Activated CD8-positive, alpha-beta memory T cell treated with anti-CD3 and anti-CD28 coated beads, Interleukin-2, amount 50 U/mL, for 1 hour (primary cell): Measurements from ENCODE around the gene ZNF835.

Experiments
- DNase-seq: peaks from one replicate; pipeline ENCODE4 v3.0.0-alpha.2; 2020; ENCODE audit errors: extremely low read depth

Gene ZNF835

DNA sequence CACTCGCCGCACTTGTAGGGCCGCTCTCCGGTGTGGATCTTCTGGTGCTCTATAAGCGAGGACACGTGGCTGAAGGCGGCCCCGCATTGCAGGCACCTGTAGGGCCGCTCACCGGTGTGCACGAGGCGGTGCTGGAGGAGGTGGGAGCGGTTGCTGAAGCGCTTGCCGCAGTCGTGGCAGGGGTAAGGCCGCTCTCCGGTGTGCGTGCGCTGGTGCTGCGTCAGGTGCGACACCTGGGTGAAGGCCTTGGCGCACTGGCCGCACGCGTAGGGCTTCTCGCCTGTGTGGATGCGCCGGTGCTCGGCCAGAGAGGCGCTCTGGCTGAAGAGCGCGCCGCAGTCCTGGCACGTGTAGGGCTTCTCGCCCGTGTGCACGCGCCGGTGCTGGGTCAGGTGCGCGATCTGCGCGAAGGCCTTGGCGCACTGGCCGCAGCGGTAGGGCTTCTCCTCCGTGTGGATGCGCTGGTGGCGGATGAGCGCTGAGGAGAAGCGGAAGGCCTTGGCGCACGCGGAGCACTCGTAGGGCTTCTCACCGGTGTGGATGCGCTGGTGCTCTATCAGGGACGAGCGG, 7.5 kb downstream of the ZNF835 start:
- no peak for DNase-seq

DNA sequence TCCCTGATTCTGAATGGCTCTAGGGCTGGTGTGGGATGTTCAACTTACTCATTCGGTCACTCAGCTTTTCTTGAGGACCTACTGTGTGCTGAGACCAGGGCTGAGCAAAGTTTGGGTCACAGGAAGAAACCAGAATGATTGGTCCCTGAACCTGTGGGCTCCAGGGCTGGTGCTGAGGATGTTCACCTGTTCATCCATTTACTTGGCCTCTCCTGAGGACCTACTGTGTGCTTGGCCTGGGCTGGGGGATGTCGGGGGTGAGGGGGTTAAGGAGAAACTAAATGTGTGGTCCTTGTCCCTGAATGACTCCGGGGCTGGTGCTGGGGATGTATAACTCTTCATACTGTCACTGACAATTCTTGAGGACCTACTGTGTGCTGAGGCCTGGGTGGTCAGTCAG, 10.3 kb downstream of the ZNF835 start:
- no peak for DNase-seq

DNA sequence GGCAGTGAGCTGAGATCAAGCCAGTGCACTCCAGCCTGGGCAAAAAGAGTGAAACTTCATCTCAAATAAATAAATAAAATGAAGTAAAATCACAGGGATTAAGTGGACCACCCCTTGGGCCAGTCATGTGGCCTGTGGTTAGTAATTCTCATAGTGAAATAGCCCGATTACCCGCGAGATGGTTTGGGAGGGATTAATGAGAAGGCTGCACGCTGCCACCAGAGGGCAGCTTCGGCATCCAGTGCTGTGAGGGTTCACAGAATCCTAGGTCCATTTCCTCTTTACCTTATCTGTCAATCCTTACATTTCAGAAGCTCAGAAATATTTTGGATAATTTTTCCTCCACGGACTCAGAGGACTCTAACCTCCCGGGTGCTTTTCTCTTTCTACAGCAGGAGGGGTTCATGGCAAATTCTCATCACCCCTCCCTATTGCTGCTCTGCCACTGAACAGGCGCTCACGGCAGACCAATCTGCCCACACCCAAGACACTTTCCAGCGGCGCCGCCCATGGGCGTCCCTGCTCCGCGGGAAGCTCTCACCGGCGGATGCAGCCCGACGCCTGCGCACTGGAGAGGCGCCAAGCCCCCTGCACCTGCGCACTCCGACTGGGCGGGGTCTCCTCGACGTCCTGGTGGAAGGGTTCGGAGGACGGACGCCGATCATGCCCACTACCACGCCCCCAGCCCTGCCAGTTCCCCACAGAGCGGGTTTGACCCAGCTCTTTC, 11.0 kb downstream of the ZNF835 start:
- no peak for DNase-seq

DNA sequence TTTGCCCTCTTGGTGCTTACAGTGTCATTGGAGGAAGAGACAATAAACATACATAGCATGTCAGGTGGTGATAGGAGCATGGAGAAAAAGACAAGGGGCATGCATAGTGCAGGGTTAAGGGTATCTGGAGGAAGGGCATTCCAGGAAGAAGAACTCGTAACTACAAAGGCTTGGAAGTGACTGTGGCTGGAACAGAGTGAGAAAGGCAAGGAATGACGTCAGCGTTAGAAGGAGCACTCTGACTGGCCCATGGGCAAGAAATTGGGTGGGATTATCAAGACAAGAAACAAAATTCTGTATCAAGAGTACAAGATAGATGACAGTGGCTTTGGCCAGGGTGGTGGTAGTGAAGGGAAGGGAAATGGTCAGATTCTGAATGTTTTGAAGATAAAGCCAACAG, 17.4 kb downstream of the ZNF835 start:
- DNase-seq, result no peak

DNA sequence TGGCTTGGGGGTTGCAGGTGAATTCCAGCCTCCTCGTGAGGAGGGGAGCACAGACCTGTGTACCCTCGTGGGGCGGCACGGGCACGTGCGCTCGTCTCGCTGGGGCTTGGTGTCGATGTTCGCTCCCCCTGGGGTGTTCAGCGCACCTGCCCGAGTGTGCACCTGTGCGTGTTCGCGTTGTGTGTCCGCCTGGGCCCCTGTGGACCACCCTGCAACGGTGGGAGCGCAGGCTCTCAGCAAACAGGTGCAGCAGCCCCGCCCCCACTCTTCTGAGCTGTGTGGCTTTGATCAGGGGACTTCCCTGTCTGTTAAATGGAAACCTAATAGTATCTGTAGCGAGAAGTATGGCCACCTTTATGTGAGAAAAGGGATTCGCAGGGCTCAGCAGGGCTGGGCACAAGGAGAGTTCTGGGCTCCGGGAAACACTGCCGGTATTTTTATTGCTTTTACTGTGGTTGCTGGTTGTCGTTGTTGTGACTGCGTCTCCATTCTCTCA, 28.0 kb downstream of the ZNF835 start:
- DNase-seq, result no peak

DNA sequence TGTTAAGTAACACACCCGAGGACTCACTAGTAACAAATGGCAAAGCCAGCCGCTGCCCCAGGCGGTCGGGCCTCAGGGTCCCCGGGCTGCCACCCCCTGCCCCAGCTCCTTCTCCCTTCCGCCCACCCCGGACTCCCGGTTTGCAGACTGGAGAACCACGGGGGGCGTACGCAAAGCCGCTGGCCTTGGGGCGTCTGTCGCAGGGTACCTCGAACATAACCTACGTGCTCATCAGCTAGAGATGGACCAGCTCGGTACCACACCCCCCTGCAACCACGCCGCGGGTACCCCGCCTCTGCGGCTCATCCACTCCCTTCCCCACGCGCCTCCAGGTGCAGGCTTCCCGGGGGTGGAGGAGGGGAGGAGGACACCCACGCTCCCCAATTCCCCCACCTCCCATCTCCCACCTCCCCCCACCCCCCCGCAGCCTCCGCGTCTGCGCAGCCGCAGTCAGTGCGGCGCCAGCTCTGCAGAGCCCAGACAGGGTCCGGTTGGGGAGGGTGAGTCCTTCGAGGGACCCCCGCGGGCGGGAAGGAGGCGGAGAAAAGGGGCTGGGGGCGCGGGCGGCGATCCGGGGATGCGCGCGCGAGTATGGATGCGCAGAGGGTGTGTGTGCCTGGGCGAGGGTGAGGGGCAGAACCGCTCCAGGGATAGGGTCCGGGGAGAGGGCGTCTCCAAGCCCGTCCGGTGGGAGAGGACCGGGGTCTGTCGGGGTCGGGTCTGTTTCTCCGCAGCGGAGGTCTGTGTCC, 28.7 kb downstream of the ZNF835 start, which contains the start of gene SMIM17:
Gene SMIM17 (plus strand): TSS at position 449 of the 749 bp plus-strand sequence. CDS start 2,509 bp downstream, outside the sequence.
- no peak for DNase-seq

DNA sequence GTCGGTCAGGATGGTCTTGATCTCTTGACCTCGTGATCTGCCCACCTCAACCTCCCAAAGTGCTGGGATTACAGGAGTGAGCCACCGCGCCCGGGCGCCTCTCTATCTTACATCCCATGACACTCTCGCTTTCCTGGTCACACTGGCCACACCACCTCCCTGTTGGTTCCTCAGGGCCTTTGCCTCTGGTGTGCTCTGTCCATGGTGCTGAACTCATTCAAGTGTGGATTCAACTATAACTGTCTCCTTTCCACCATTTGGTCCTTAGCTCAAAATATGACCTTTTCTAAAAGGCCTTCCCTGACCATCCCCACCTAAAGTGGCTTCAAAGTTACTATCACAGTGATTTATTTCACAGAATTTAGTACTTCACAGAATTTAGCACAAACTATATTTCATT, 32.3 kb downstream of the ZNF835 start:
- no peak for DNase-seq

DNA sequence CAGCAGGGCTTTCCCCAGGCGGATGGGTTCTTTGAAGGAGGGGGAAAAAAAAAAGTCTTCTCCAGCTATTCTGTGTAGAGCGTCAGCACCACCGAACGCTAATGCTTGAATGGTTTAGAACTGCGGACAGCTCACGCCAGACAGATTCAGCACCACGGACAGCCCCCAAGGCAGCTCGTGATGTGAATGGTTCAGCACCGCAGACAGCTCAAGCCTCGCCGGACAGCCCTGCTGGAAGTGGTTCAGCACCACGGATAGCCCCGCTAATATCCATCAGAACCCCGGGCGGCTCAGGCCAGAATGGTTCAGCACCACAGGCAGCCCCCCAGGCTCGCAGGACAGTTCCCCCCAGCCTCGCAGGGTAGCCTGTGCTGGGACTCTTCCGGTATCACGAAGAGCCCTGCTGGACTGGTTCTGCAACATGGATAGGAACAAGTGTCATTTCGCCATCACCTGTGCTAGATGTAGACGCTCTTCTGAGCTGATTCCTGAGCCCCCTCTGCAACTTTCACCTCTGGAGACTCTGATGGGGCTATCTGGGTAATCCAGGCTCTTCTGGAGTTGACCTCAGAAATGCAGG, 33.5 kb downstream of the ZNF835 start:
- no peak for DNase-seq

DNA sequence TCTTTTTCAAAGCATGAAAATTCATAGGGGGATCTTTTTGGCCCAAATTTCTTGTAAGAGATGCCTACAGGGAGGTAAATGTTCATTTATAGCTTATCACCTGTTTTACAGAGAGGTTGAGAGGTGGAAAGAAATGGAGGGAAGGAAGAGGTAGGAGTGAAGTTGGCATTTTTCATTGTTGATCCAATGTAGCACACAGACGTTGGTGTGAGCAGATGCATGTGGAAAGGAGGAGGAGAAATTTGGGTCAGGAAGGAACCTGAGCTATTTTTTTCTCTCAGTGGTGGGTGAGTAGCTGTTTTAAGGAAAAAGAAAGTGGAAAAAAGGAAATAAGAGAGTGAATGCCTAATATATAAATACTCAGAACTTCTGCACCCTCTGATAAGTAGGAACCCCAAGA, 38.5 kb downstream of the ZNF835 start:
- DNase-seq, result no peak

DNA sequence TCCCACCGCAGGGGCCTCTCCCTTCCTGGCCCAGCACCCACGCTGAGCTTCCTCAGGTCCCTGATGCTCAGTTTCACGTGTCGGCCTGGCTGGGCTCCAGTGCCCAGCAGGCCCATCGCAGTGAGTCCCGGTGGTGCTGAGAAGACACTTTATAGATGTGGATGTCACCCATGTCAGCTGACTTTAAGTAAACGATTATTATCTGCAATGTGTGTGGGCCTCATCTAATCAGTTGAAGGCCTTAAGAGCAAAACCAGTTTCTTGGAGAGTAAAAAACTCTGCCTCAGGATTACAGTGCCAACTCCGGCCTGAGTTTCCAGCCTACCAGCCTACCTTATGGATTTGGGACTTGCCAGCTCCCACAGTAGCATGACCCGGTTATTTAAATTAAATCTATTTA, 45.8 kb downstream of the ZNF835 start:
- DNase-seq, result no peak

DNA sequence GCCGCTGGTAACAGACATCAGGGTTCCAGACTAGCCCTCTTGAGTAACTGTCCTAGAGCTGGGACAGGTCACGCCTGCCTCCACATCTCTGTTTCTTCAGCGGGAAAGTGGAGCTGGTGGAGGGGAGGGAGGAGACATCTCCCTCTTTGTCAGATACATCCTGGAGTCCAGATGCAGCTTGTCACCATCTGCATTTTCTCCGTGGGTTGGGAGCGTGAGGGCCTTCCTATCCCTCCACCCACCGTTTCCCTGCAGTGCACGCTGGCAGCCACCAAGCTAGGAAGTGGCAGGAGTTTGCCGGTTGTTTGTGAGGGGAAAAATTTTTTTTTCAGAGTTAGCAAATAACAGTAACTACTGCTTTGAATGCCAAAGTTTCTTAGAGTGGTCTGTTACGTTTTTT, 48.6 kb downstream of the ZNF835 start:
- DNase-seq, result no peak

DNA sequence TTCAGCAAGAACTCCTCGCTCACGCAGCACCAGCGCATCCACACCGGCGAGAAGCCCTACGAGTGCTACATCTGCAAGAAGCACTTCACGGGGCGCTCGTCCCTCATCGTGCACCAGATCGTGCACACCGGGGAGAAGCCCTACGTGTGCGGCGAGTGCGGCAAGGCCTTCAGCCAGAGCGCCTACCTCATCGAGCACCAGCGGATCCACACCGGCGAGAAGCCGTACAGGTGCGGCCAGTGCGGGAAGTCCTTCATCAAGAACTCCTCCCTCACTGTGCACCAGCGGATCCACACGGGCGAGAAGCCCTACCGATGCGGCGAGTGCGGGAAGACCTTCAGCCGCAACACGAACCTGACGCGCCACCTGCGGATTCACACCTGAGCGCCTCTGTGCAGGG, 49.2 kb downstream of the ZNF835 start:
- no peak for DNase-seq

DNA sequence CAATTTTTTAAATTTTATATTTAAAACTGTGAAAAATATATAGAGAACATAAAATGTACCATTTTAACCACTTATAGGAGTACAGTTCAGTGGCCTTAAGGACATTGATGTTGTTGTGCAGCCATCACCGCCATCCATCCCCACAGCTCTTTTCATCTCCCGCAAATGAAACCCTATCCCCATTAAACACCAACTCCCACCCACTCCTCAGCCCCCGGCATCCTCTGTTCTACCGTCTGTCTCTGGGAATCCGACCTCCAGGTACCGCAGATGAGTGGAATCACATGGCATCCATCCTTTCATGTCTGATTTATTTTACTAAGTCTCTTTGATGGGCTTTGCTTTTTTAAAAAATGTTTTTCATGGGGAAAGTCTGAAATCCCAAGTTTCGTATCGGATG, 52.4 kb downstream of the ZNF835 start:
- DNase-seq, result no peak

DNA sequence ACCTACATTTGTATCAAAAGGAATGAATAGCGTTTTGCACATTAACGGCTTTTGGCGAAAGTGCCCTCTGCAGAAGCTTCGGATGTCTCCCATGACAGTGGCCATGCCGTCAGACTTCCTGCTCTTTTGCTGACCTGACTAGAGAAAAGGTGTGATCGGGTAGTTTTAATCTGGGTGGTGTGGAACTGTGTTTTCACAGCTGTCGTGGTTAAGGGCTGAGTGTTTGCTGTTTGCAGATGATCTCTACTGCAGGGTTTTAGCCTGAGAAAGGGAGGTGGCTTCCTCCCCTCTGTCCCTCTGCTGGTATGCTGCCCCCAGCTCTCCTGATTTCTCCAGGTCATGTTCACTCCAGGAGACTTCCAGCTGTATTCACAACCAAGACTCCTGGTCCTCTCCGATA, 54.0 kb downstream of the ZNF835 start:
- DNase-seq, result no peak

DNA sequence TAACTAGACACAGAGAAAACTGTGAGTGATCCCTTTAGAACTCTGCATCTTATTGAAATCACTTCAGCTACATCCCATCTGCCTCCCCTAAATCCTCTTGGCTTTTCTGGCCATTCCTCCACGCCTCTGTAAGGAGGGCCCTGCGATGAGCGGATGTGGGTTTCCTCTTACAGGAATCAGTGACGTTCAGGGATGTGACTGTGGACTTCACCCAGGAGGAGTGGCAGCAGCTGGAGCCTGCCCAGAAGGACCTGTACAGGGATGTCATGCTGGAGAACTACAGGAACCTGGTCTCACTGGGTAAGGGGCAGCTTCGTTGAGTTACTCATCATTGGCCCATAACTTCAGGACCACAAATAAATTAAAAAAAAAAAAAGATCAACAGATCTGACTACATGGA, 57.9 kb downstream of the ZNF835 start:
- no peak for DNase-seq

DNA sequence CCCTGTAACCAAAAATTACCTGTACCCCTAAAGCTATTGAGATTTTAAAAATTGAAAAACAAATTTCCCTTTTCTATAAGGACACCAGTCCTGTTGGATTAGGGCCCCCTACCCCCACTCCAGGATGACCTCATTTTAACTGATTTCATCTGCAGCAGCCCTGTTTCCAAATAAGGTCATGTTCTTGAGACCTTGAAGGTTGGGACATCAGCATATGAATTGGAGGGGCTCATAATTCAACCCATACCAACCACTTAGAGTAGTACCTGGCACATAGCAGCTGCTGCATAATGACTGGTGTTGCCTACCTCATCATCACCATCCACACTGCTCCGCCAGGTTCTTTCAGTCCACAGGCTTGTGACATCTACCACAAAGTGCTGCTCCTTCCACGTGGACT, 58.8 kb downstream of the ZNF835 start:
- DNase-seq, result no peak
